DOHH2 (cell line): ENCODE measurements around the gene NRDE2.

Experiments used
- H3F3A ChIP-seq: fragments of 200-600 bp; sonication (generic), shearing (Covaris generic); 2 replicates; pipeline ENCODE4 v1.6.0; 2016; ENCODE audit warnings: antibody characterized with exemption, mild to moderate bottlenecking; ENCODE audit not compliant: control insufficient read depth, insufficient read depth
- H3K27ac ChIP-seq: fragments of 200-600 bp; sonication (generic); 2 replicates; pipeline ENCODE4 v1.5.1; 2014; ENCODE audit warnings: low read depth, mild to moderate bottlenecking, low read length, moderate library complexity
- H3K27me3 ChIP-seq: fragments of 200-600 bp; sonication (generic); 2 replicates; pipeline ENCODE4 v1.6.1; 2014; ENCODE audit warnings: mild to moderate bottlenecking, low read length, mixed read lengths; ENCODE audit not compliant: control insufficient read depth
- H3K36me3 ChIP-seq: fragments of 200-600 bp; sonication (generic); 2 replicates; pipeline ENCODE4 v1.6.1; 2014; ENCODE audit warnings: mild to moderate bottlenecking, low read length, moderate library complexity, mixed read lengths; ENCODE audit not compliant: control insufficient read depth
- H3K4me1 ChIP-seq: fragments of 200-600 bp; sonication (generic); 2 replicates; pipeline ENCODE4 v1.6.1; 2014; ENCODE audit warnings: mild to moderate bottlenecking, low read length, mixed read lengths; ENCODE audit not compliant: control insufficient read depth
- H3K4me2 ChIP-seq: fragments of 200-600 bp; sonication (generic); 2 replicates; pipeline ENCODE4 v1.6.0; 2014; ENCODE audit warnings: mild to moderate bottlenecking, low read length, moderate library complexity
- H3K4me3 ChIP-seq: fragments of 200-600 bp; sonication (generic); 2 replicates; pipeline ENCODE4 v1.5.1; 2014; ENCODE audit warnings: mild to moderate bottlenecking, low read length, mixed read lengths
- H3K79me2 ChIP-seq: fragments of 200-600 bp; sonication (generic); 2 replicates; pipeline ENCODE4 v1.6.1; 2014; ENCODE audit warnings: mild to moderate bottlenecking, low read length, mixed read lengths; ENCODE audit not compliant: control insufficient read depth
- H3K9me2 ChIP-seq: fragments of 200-600 bp; sonication (generic); replicated peaks from 2 replicates; pipeline ENCODE4 v1.6.1; 2014; ENCODE audit warnings: mild to moderate bottlenecking, low read length, mixed read lengths; ENCODE audit not compliant: control insufficient read depth
- H3K9me3 ChIP-seq: fragments of 200-600 bp; sonication (generic); 2 replicates; pipeline ENCODE4 v1.6.1; 2014; ENCODE audit warnings: antibody characterized with exemption, low read length, mixed read lengths; ENCODE audit not compliant: control insufficient read depth, insufficient read depth
- H4K20me1 ChIP-seq: fragments of 200-600 bp; sonication (generic); 2 replicates; pipeline ENCODE4 v1.6.0; 2014; ENCODE audit warnings: low read depth, mild to moderate bottlenecking, antibody characterized with exemption, low read length, moderate library complexity; ENCODE audit not compliant: control insufficient read depth, insufficient read depth
- CTCF ChIP-seq: fragments of 200-600 bp; sonication (generic); IDR thresholded peaks from one replicate; pipeline ENCODE4 v1.5.1; 2014; ENCODE audit warnings: antibody characterized with exemption, mild to moderate bottlenecking, low read depth, low read length; ENCODE audit not compliant: poor library complexity, severe bottlenecking
- EZH2phosphoT487 ChIP-seq: fragments of 200-600 bp; sonication (generic); IDR thresholded peaks from 2 replicates; pipeline ENCODE4 v1.6.1; 2017; ENCODE audit warnings: borderline replicate concordance, mild to moderate bottlenecking, antibody characterized with exemption, low read length, moderate library complexity, mixed read lengths

Gene NRDE2

GRCh38 chr14:90317286-90317685, 14.5 kb downstream of the NRDE2 start:
- peaks cover 18% of the 10 kb centered on the region for H3K79me2 ChIP-seq
- no peaks in the 10 kb centered on the region for H3K9me3 ChIP-seq
- no peaks in the 10 kb centered on the region for H3K27me3 ChIP-seq
- peaks cover 26% of the 10 kb centered on the region for H3K36me3 ChIP-seq
- H3K4me2 ChIP-seq, result no peak overlapping the region
- H3K9me2 ChIP-seq, result no peaks in the 10 kb centered on the region
- H3K4me1 ChIP-seq, result 0 out of 2 replicates have a peak, but pooled peaks cover 6% of the 10 kb centered on the region
- no peak overlapping the region for H3K27ac ChIP-seq
- no peaks in the 10 kb centered on the region; the same call in 1 of the 2 replicates for H4K20me1 ChIP-seq
- no peak overlapping the region for H3K4me3 ChIP-seq
- no peak for TF ChIP-seq EZH2phosphoT487
- TF ChIP-seq CTCF, result no peak
- H3F3A ChIP-seq, result no peaks in the 10 kb centered on the region

- H3K4me2 ChIP-seq, result no peak overlapping the region
- H3K27me3 ChIP-seq, result no peaks in the 10 kb centered on the region
- no peaks in the 10 kb centered on the region for H3K9me3 ChIP-seq
- no peaks in the 10 kb centered on the region for H3F3A ChIP-seq
- no peaks in the 10 kb centered on the region for H3K79me2 ChIP-seq
- TF ChIP-seq EZH2phosphoT487 (no peak), CTCF (no peak)
- H3K27ac ChIP-seq, result no peak overlapping the region
- H3K9me2 ChIP-seq, result no peaks in the 10 kb centered on the region
- no peaks in the 10 kb centered on the region for H4K20me1 ChIP-seq
- no peaks in the 10 kb centered on the region for H3K4me1 ChIP-seq
- H3K36me3 ChIP-seq, result peaks cover 58% of the 10 kb centered on the region
- H3K4me3 ChIP-seq, result no peak overlapping the region
These were observed 23.2 kb downstream of the NRDE2 start for GRCh38 chr14:90308561-90308960.

- Histone ChIP-seq H3K4me1 (no peaks in the 10 kb centered on the region), H3K9me3 (no peaks in the 10 kb centered on the region), H3K9me2 (no peaks in the 10 kb centered on the region), H4K20me1 (no peaks in the 10 kb centered on the region), H3F3A (no peaks in the 10 kb centered on the region; the same call in 1 of the 2 replicates), H3K4me3 (no peak overlapping the region), H3K27me3 (no peaks in the 10 kb centered on the region), H3K79me2 (no peaks in the 10 kb centered on the region), H3K4me2 (no peak overlapping the region), H3K27ac (no peak overlapping the region), H3K36me3 (peaks cover 55% of the 10 kb centered on the region)
- no peak for TF ChIP-seq CTCF
- no peak for TF ChIP-seq EZH2phosphoT487
These were observed 26.6 kb downstream of the NRDE2 start for GRCh38 chr14:90305176-90305601.
